PC-9 (cell line): ENCODE measurements around the gene MYO10.

ENCODE experiments used
- EZH2 ChIP-seq: fragments of 200-600 bp; sonication (generic); IDR thresholded peaks from 2 replicates; pipeline ENCODE4 v1.8.0; 2017; ENCODE audit warnings: antibody characterized with exemption, low read depth
- TF ChIP-seq, protein P1 (sequence below): fragments of 200-600 bp; sonication (generic); conservative IDR thresholded peaks from 2 replicates; pipeline ENCODE4 v1.6.1; 2017; ENCODE audit warnings: mixed run types, antibody characterized with exemption, mild to moderate bottlenecking, moderate library complexity

DNA sequence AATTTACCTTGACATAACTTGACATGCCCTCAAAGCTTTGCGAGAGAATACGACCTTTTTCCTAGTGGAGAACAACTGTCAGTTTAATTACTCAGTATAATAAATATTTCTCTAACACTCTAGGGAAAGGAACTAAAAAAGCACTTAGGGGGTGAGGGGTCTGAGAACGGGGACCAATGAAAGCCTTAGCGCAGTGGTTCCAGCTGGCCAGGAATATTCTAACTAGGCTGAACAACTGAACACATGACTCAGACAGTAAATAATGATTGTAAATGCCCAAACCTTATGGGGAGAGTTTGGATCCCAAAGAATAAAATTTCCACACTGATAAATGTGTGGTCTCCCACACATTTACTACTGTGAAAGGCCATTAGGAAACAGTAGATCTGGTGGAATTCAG lies 14.9 kb downstream of the MYO10 start:
- TF ChIP-seq, protein P1, sequence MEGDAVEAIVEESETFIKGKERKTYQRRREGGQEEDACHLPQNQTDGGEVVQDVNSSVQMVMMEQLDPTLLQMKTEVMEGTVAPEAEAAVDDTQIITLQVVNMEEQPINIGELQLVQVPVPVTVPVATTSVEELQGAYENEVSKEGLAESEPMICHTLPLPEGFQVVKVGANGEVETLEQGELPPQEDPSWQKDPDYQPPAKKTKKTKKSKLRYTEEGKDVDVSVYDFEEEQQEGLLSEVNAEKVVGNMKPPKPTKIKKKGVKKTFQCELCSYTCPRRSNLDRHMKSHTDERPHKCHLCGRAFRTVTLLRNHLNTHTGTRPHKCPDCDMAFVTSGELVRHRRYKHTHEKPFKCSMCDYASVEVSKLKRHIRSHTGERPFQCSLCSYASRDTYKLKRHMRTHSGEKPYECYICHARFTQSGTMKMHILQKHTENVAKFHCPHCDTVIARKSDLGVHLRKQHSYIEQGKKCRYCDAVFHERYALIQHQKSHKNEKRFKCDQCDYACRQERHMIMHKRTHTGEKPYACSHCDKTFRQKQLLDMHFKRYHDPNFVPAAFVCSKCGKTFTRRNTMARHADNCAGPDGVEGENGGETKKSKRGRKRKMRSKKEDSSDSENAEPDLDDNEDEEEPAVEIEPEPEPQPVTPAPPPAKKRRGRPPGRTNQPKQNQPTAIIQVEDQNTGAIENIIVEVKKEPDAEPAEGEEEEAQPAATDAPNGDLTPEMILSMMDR = no peak
- no peak for TF ChIP-seq EZH2
